Measurements from ENCODE around the gene TMSB10.
A peak's percentile ranks its signal among the peaks of the same experiment; 100 is the strongest.
"Not testable (repeated sequence)": the region's sequence is repeated elsewhere in the genome, so short reads cannot be mapped to it uniquely, and the experiment has no call there.

TMSB10 gene

DNA sequence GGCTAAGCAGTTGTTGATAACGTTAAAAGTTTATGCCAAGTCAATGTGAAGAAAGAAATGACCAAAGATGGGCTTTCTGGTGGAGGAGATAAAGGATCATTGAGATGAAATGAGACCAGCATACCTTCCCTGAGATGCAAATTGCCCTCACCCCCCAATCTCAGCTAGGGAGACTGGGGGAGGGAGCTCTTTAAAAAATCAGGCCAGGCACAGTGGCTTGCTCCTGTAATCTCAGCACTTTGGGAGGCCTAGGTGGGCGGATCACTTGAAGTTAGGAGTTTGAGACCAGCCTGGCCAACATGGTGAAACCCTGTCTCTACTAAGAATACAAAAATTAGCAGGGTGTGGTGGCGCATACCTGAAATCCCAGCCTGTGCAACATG lies 34.6 kb downstream of the TMSB10 start:
- DNase-seq (ENCODE audit: low spot score) = peak; percentile 33

DNA sequence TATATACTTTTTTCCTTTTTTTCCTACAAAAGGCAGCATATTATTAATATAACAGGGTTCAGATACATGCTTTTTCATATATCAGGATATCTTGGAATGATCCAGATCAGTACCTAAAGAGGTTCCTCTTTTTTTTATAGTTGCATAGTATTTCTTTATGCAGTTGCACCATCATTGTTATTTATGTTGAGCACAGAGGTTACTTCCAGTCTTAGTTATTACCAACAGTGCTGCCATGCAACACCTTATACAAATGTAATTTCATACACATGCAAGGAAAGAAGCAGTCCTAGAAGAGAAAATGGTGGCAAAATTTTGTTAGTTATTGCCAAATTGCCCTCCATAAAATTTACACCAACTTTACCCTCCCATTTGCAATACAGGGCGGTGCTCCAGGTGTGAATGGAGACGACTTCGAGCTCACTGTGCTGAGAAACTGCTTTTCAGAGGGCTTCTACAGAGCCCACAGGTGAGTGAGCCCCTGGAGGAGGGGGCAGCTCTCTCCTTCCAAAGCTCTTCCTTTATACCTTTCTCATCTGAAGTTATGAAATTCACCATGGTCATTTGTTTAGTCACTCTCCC lies 35.5 kb downstream of the TMSB10 start:
- DNase-seq (ENCODE audit: low spot score) = no peak

DNA sequence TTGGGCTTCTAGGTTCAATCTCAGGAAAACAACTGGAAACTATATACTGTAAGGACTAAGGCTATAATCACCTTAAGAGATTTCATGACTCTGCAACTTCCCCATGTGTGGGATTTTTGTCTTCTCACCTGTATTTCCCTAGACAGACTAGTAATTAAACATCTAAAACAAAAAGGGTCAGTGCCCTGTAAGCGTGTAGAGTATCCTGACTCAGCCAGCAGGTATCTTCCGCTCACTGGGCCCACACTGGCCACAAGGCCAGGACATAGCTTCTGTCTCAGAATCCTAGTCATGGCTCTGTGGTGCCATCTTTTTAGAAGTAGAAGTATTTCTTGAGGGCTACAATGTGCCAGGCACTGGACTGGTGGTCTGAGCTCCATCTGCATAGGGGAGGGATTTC lies 36.7 kb downstream of the TMSB10 start:
- no peak for DNase-seq (ENCODE audit: low spot score)

DNA sequence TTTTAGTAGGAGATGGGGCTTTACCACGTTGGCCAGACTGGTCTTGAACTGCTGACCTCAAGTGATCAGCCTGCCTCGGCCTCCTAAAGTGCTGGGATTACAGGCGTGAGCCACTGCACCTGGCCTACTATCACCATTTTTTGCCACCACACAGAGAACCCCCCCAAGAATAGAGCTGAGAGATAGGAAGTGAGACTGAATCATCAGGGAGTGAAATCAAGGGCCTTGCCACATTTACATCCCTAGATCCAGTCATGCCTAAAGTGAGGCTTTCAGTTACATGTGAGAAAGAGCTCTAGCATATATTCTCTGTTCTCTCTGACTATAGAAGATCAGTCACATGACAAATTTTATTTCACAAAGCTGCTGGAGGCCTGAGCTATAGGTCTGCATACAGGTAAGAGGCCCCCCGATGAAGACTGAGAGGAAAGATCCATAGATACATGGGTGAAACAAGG lies 37.5 kb downstream of the TMSB10 start:
- peak; percentile 20 for DNase-seq (ENCODE audit: low spot score)

DNA sequence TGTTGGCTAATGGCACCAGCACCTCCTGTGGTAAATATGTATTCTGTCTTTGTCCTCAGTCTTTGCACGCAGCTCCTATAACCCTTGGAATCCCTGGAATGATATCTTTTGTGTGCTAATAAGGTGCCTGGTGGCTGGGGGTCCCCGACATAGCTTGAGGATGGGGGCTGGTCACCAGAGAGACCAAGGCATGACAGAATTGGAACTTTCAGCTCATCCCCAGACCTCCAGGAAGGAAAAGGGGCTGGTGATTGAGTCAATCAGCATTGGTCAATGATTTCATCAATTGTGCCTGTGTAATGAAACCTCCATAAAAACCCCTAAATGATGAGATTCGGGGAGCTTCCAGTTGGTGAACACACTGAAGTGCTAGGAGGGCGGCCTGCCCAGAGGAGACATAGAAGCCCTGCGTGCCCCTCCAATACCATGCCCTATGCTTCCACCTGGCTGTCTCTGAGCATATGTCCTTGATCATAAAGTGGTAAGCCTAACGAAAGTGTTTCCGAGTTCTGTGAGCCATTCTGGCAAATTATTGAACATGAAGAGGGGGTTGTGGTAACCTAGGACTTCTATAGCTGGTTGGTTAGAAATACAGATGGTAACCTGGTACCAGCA lies 38.9 kb downstream of the TMSB10 start:
- DNase-seq (ENCODE audit: low spot score) = no peak

DNA sequence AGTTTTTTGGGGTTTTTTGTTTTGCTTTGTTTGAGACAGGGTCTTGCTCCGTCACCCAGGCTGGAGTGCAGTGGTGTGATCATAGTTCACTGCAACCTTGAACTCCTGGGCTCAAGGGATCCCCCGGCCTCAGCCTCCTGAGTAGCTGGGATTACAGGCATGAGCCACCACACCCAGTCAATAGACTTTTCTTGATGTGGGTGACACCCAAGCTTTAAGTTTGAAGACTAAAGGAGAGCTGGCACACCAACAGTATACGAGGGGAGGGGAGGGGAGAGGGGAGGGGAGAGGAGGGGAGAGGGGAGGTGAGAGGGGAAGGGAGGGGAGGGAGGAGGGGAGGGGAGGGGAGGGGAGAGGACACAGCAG lies 40.4 kb downstream of the TMSB10 start:
- DNase-seq (ENCODE audit: low spot score) = not testable (repeated sequence)

DNA sequence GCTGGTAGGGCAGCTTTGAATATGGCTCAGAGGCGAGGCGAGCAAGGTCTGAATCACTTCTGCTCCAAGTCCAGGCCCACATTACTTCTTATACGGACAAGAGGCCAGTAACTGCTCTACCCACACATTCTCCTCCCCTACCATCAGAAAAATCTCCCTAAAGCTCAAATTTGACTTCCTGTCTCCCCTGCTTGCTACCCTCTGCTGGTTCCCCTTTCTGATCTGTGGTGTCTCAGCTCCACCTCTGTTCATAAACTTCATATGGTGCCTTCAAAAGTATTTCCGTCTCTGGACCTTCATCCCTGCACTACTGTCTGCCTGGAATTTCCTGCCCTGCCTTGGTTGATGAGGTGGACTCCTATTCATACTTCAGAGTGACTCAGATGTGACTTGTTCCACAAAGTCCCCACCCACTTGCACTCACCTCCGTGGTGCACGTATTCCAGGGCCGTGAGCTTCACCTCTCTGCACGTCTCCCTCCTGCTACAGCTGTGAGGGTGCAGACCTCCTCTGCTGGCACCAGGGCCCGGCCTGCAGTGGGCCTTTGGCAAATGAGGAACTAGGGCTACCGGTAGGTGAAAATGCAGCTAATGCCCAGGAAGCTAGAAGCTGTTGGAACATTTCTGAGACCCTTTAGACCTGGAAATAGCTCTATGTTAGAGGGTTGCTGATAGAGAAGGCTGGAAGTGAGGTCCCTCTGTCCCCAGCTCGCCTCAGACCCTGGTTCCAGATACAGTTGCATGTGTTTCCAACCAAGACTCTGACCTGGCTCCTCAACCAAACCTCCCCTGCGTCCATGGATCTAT lies 41.0 kb downstream of the TMSB10 start:
- peak; percentile 75 for DNase-seq (ENCODE audit: low spot score)

DNA sequence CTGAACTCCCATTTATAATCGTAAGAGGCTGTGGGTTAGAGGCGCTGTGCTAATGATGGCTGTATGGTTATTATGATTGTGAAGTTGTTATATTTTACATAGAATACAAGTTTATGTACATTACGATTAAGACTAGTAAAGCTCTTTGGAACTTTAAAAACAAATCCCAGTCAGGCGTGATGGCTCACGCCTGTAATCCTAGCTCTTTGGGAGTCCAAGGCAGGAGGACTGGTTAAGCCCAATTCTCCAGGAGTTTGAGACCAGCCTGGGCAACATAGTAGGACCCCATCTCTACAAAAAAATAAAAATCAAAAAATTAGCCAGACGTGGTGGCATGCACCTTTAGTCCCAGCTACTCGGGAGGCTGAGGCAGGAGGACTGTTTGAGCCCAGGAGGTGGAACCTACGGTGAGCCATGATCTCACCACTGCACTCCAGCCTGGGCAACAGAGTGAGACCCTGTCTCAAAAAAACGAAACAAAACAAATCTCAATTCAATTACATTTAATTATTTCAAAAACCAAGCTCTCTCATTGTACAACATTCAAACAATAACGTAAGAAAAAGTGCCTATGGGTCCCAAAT lies 41.6 kb downstream of the TMSB10 start:
- no peak for DNase-seq (ENCODE audit: low spot score)

DNA sequence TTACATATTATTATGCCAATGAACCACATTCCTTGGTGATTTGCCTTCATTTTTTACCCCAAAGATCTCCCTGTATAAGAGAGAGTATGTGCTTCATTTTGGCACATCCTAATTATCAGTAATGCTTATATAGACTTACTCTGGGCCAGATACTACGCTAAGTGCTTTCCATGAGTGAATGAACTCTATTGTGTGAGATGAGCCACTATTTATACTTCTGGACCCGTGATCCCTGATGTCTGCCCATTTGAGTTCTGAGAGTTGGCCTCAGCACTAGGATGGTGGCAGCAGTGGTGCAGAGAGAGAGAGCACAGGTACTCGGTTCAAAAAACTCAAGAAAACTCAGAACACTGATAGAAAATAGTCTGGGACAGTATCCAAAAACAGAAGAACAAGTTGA lies 48.1 kb downstream of the TMSB10 start:
- no peak for DNase-seq (ENCODE audit: low spot score)

DNA sequence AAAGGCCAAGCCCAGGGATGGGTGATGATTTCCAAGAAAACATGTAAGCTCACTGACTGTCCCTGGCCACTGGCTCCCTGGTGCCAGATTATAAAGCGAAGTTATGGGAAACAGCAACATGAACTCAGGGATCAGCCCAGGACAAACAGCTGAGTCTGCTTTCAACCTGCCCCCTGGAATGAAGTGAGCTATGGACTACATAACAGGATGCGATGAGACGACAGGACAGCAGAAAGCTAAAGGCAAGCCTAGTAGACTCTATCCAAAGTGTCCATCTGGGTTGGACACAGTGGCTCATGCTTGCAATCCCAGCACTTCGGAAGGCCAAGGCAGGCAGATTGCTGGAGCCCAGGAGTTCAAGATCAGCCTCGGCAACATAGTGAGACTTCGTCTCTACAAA lies 48.9 kb downstream of the TMSB10 start:
- no peak for DNase-seq (ENCODE audit: low spot score)

Measured in activated CD4-positive, alpha-beta T cell treated with anti-CD3 and anti-CD28 coated beads, Interleukin-2, Interleukin-4, amounts not matched to agents 100 ng/mL and 50 ng/mL, durations not matched to agents 16 hours and 8 hours (primary cell).